Prostate gland (tissue), 2 donors: ENCODE data around the gene LBX2. TPM values are rescaled to one million over a fixed set of nuclear protein-coding genes. Genes with fewer than 3 reads are reported as not detected.

Experiments used
- DNase-seq: peaks from one replicate; pipeline ENCODE4 v3.0.0-alpha.2; 2019; ENCODE audit warnings: low spot score
- H3K27ac ChIP-seq, 2 donors: fragments of 200-600 bp; sonication (generic); 2 replicates each; pipeline ENCODE4 v1.5.1; 2017 to 2019
- H3K27me3 ChIP-seq: fragments of 200-600 bp; sonication (generic); replicated peaks from 2 replicates; pipeline ENCODE4 v1.5.1; 2019; ENCODE audit not compliant: insufficient read depth
- H3K36me3 ChIP-seq, 2 donors: fragments of 200-600 bp; sonication (generic); 1 replicate in 1 of 2; 2 replicates in 1 of 2; pipeline versions ENCODE4 v1.5.1 to v1.8.1; 2017 to 2019
- H3K4me1 ChIP-seq: fragments of 200-600 bp; sonication (generic); replicated peaks from 2 replicates; pipeline ENCODE4 v1.5.1; 2019
- H3K4me3 ChIP-seq, 2 donors: fragments of 200-600 bp; sonication (generic); 2 replicates each; pipeline ENCODE4 v1.5.1; 2017 to 2019
- H3K9me3 ChIP-seq: fragments of 200-600 bp; sonication (generic); 2 replicates; pipeline ENCODE4 v1.5.1; 2017
- POLR2A ChIP-seq: fragments of 450-650 bp; IDR thresholded peaks from one replicate; pipeline ENCODE4 v1.6.1; 2016; ENCODE audit warnings: antibody characterized with exemption, mild to moderate bottlenecking
- POLR2AphosphoS5 ChIP-seq: sonication (generic); formaldehyde crosslinking; IDR thresholded peaks from one replicate; pipeline ENCODE4 v1.6.1; 2017; ENCODE audit warnings: antibody characterized with exemption
- WGBS: methylation state at CpG from one replicate; pipeline ENCODE4 v1.1.5; 2018; 5-methylcytosine and 5-hydroxymethylcytosine counted together
- intact Hi-C: fragments of 100-400 bp; cut with DNase I; formaldehyde crosslinking; loops from one replicate; pipeline ENCODE4 v1.14.2; 2022
- total RNA-seq, 2 donors: library from RNA; depleted of rRNA; stranded (reverse); fragments of >200 nt; gene quantifications; one replicate each; pipeline ENCODE4 v1.1.0, GENCODE V29; 2016
- TF ChIP-seq, protein P1 (sequence below), 4 experiments: fragments of 200-600 bp in 2 of 4; fragments of 450-650 bp in 2 of 4; sonication (generic) in 2 of 4; IDR thresholded peaks; 1 replicate in 3 of 4; 2 replicates in 1 of 4; pipeline ENCODE4 v1.5.1; 2016 to 2019; ENCODE audit warnings: antibody characterized with exemption in 4 of 4, mild to moderate bottlenecking in 2 of 4, moderate library complexity in 2 of 4

Gene LBX2
- total RNA-seq, 2 donors from 2014 or later: 1.2 TPM; not detected in 1

DNA sequence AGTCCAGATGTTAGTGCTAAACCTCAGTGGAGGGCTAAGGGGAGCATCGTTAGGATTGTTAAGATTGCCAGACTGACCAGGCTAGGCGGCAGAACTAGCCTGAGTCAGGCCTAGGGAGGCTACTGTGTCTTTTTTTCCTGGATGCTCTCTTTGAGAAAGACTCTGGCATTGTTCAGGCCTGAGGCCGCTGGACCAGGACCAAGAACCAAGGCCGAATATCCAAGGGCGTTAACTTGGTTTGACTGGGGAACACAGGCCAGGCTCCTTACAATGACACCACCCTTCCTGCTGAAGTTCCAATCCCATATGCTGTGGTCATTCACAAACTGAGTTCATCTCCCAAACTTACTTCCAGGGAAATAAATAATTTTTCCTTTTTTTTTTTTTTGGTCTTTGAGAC, 40.9 kb upstream of the LBX2 start:
- TF ChIP-seq POLR2A: no peak
- TF ChIP-seq POLR2AphosphoS5: no peak
- TF ChIP-seq, protein P1, sequence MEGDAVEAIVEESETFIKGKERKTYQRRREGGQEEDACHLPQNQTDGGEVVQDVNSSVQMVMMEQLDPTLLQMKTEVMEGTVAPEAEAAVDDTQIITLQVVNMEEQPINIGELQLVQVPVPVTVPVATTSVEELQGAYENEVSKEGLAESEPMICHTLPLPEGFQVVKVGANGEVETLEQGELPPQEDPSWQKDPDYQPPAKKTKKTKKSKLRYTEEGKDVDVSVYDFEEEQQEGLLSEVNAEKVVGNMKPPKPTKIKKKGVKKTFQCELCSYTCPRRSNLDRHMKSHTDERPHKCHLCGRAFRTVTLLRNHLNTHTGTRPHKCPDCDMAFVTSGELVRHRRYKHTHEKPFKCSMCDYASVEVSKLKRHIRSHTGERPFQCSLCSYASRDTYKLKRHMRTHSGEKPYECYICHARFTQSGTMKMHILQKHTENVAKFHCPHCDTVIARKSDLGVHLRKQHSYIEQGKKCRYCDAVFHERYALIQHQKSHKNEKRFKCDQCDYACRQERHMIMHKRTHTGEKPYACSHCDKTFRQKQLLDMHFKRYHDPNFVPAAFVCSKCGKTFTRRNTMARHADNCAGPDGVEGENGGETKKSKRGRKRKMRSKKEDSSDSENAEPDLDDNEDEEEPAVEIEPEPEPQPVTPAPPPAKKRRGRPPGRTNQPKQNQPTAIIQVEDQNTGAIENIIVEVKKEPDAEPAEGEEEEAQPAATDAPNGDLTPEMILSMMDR (IDR thresholded peaks at IDR 0.05): no peak
- Histone ChIP-seq H3K4me3 (no peak overlapping the region), H3K9me3 (no peaks in the 10 kb centered on the region), H3K27me3 (no peaks in the 10 kb centered on the region), H3K4me1 (no peaks in the 10 kb centered on the region), H3K36me3 (no peaks in the 10 kb centered on the region), H3K27ac (no peak overlapping the region)
- intact Hi-C loops: no loop called here
- 81% methylated on average over 5 of the region's 5 CpGs for WGBS
- DNase-seq: no peak

DNA sequence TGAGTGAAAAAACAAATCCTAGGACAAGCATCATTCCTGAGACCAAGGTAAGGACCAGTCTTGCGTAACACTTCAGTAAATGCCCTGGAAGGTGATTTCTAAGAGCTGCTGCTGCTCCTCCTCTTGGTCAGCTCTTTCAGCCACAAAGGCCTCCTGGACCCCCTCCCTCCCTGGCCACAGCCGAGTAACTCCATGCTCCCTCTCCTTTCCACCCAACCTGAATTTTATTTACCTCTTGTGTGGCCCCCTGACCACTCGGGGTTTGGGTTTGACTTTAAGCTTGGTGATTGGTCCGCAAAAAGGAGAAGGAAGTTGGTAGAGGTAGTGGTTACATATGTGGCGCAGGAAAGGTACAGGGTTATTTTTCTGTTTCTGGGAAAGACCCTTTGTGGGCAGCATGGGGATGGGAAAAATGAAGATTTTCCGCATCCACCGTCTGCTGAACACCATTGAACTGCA, 39.5 kb upstream of the LBX2 start:
- WGBS: 75% methylated on average over 7 of the region's 7 CpGs
- TF ChIP-seq, protein P1 (IDR thresholded peaks at IDR 0.05): no peak
- TF ChIP-seq POLR2A (no peak), POLR2AphosphoS5 (no peak)

DNA sequence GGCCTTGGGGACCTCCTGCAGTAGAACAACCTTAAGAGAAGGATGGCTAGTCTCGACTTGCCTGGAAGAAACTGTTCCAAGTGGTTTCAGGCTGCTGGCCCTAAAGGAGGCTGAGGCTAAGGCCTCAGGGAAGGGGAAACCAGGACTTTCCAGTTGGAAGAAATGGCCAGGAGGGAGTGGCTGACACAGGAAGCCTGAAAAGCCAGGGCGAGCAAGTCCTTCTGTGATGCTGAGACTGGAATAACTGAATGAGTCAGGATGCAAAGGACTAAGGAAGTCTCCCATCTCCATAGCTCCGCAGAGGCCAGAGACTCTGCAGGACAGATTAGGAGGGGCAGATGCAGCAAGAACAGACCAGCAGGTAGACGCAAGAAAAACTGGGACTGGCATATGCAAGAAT, 37.7 kb upstream of the LBX2 start:
- no peaks in the 10 kb centered on the region for H3K4me1 ChIP-seq
- WGBS: 58% methylated on average over 4 of the region's 4 CpGs
- H3K36me3 ChIP-seq: no peaks in the 10 kb centered on the region
- no peaks in the 10 kb centered on the region for H3K9me3 ChIP-seq
- H3K4me3 ChIP-seq: no peak overlapping the region
- intact Hi-C loops: no loop called here
- H3K27me3 ChIP-seq: no peaks in the 10 kb centered on the region
- TF ChIP-seq POLR2AphosphoS5: no peak
- TF ChIP-seq POLR2A: no peak
- TF ChIP-seq, protein P1 (IDR thresholded peaks at IDR 0.05): no peak
- H3K27ac ChIP-seq: no peak overlapping the region
- DNase-seq: no peak

More for the DNA sequence above, 39.5 kb upstream of the LBX2 start:
- Histone ChIP-seq H3K9me3 (no peaks in the 10 kb centered on the region), H3K27ac (no peak overlapping the region), H3K36me3 (no peaks in the 10 kb centered on the region), H3K4me3 (no peak overlapping the region), H3K4me1 (no peaks in the 10 kb centered on the region), H3K27me3 (no peaks in the 10 kb centered on the region)
- intact Hi-C loops: no loop called here
- no peak for DNase-seq

DNA sequence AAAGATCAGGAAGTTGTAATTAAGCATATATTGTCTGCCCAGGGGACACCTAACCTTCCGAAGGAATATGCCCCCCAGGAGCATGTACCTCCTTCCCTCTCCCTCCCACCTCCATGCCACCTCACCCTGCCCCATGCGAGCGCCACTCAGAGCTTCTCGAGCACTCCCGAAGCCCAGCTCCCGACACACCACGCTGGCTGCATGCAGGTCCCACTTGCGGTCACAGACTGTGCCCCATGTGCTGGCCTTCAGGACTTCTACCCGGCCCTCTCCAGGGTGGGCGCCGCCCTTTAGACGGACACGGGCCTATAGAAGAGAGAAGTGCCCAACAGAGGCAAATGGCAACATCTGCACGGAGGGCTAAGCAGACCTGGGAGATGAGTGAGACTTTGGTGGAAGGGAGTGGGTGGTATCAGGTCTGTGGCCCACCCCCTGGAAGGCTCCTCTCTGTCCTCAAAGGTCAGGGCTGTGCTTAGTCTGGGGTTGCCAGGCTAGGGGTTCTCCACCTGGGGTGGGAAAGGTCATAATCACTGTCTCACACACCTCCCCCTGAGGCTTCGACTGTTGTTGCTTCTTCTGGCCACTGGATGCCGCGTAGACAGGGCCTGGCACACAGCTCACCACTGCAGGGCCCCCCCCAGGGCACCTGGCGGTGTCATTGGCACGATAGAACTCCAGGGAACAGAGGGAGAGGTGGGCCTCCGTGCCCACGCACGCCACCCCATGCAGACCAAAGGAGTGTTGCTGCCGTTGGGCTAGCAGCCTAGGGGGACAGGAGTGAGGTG, 37.0 kb upstream of the LBX2 start:
- intact Hi-C loops: no loop called here
- H3K9me3 ChIP-seq: no peaks in the 10 kb centered on the region
- H3K27ac ChIP-seq: no peak overlapping the region
- no peak overlapping the region for H3K4me3 ChIP-seq
- 84% methylated on average over 21 of the region's 23 CpGs for WGBS
- H3K36me3 ChIP-seq: no peaks in the 10 kb centered on the region
- no peaks in the 10 kb centered on the region for H3K4me1 ChIP-seq
- H3K27me3 ChIP-seq: no peaks in the 10 kb centered on the region
- DNase-seq: no peak
- TF ChIP-seq POLR2A: no peak

DNA sequence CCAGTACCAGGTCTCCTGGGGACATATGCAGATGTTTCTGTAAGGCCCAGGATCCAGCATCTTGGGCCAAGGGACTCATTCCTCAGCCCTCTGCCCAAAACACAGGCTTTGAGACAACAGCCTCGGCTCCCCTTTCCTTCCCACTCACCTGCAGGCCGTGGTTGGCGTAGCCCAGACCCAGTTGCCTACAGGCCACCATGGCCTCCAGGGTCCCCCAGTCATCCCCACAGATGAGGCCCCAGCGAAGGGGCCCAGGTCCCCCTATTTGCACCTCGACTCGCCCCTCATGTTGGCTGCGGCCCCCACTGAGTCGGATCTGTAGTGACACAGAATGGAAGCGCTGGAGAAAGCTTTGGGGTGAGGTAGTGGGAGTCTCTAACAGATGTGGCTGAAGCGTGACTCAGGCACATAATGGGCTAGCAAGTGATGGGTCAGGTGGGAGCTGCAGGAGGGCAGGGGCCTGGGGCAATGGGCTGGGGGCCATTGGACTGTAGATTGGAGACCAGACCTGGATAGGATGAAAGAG, 36.1 kb upstream of the LBX2 start:
- no peaks in the 10 kb centered on the region for H3K27me3 ChIP-seq
- TF ChIP-seq, protein P1 (IDR thresholded peaks at IDR 0.05): no peak
- no peak for TF ChIP-seq POLR2A
- no peak for TF ChIP-seq POLR2AphosphoS5
- intact Hi-C loops: no loop called here
- DNase-seq: no peak
- no peaks in the 10 kb centered on the region for H3K9me3 ChIP-seq
- no peak overlapping the region for H3K27ac ChIP-seq
- WGBS: 89% methylated on average over 10 of the region's 10 CpGs
- H3K36me3 ChIP-seq: no peaks in the 10 kb centered on the region
- H3K4me1 ChIP-seq: no peaks in the 10 kb centered on the region
- no peak overlapping the region for H3K4me3 ChIP-seq
